ENCODE data around the gene TMEM131.

The TMEM131 gene

GRCh38 chr2:98020992-98021713, 25.4 kb upstream of the TMEM131 start:
- DNase-seq, result no peak

DNA sequence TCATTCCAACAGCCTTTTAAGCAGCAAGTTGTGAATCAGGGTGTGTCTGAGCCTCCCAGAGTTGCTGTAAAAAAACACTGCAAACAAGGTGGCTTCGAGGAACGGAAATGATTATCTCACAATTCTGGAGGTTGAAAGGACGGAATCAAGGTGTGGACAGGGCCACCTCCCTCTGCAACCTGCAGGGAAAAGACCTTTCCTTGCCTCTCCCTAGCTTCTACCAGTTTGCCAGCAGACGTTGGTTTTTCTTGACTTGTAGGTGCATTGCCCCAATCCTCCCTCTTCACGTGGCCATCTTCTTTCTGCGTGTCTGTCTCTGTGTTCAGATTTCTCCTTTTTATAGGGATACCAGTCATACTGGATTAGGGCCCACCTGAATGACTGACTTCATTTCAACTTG, 24.8 kb upstream of the TMEM131 start:
- DNase-seq, result no peak

DNA sequence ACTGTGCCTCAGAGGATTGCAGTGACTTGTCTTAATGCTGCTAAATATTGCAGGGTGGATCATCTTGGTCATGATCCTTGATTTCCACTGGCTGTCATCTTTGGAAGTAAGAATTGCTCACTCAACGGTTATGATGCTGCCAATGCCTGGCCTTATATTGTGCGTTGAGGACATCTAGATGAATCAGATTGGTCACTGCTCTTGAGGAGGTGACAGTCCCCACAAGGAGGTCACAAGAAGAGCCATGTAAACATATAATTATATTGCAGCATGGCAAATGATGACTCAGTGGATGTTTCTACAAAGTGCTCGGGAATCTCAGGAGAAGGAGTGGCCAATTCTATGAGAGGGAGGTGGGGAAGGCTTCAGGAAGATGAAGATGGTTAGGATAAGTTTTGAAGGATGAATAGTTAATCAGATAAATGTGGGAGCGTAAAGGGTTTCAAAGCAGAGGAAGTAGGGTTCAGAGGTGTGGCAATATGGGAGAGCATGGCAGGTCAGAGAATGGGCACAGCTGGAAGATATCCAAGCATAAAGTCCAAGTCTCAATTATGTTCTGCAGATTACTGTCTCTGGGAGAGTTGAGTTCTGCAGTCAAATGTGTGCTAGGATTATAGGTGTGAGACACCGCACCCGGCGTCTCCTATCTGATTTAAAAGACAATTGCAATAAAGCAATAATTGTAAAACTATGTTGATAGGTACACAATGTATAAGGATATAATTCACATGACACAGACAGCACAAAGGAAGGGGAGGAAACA, 21.3 kb upstream of the TMEM131 start:
- DNase-seq, result no peak

GRCh38 chr2:98015671-98016070, 19.9 kb upstream of the TMEM131 start:
- DNase-seq, result no peak

- DNase-seq, result no peak
These were observed 18.6 kb upstream of the TMEM131 start for GRCh38 chr2:98014379-98014778.

DNA sequence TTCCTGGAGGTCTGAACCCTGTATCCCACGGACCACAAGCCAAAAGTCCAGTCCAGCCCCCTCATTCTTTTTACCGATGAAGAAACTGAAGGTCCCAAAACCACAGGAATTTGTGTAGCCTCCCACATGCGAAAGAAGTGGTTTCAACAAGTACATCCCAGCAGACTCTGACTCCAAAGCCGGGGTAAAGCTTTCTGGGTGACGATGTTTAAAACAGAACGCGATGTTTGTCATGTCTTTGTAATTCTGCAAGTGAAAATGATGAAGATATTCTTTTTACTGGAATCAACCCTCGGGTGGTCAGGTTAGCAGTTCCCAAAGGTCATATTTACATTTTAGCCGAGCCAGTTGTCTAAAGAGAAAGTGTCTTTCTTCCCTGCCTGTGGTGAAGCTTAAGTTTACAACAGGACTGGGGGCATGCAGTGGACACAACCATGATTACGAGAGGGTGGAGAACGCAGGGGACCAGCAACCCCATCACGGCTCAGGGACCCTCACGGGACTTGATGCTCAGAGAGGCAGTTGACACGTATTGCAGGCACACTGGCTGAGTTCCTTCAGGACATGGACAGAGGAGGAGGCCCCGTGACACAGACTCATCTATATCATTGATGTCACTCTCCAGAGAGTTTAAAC, 17.8 kb upstream of the TMEM131 start:
- peak; percentile 36 for DNase-seq

GRCh38 chr2:98012561-98012991, 16.8 kb upstream of the TMEM131 start:
- DNase-seq, result peak; percentile 34

DNA sequence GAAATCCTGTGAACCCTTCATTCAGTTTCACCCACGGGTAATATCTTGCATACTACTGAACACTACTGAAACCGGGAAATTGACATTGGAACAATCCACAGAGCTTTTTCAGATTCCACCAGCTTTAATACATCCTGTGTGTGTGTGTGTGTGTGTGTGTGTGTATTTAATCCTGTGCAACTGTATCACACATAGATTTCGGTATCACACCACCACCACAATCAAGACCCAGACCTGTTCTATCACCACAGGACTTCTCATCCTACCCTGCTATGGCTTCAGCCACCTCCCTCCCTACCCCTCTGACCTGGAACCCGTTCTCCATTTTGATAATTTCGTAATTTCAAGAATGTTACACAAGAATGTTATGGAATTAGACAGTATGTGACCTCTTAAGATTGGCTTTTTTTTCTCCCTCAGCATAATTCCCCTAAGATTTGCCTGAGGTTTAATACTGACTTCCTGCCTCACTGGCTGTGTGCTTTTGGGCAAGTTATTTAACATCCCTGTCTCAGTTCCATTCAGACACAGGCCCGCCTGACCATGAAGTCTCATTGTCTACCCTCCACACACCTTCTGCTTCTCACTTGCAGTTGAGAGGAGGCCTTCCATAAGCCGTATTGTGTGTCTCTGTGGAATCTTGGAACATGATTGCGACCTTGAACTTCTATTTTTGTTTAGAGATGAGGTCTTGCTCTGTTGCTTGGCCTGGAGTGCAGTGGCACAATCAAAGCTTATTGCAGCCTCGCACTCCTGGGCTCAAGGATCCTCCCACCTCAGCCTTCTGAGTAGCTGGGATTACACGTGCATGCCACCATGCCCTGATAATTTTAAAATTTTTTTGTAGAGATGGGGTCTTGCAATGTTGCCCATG, 14.4 kb upstream of the TMEM131 start:
- DNase-seq, result no peak

DNA sequence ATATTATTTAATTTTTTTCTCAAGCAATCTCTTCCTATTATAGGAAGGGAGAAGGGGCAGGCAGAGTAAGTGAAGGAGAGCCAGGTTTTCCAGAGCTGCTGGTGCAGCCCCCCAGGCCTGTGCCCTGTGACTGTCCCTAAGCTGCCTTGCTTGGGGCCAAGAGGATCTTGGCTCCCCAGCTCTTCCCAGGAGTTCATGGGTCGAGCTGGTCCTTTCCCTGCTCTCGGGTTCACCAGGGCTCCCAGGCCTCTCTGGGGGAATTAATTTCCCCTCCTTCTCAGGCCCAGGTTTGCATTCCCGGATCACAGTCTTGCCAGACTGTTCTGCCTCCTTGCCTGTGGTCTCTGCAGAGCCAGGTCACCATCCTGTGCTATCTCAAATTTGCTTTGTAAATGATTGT, 12.7 kb upstream of the TMEM131 start:
- DNase-seq, result no peak

DNA sequence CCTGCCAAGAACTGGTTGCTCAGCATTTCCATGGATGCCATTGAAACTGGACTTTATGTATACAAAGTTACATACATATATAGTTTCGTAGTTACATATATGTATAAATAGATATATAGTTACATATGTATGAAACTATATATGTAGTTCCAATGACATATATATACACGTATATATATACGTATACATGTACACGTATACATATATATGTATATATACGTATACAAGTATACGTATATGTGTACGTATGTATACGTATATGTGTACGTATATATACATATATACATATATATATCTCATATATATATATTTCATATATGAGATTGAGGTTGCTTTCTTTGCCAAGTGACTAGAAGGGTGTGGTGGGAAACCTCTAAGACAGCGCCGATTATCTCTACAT, 10.6 kb upstream of the TMEM131 start:
- no peak for DNase-seq

- no peak for DNase-seq
These were observed 8.9 kb upstream of the TMEM131 start for GRCh38 chr2:98004613-98005012.

DNA sequence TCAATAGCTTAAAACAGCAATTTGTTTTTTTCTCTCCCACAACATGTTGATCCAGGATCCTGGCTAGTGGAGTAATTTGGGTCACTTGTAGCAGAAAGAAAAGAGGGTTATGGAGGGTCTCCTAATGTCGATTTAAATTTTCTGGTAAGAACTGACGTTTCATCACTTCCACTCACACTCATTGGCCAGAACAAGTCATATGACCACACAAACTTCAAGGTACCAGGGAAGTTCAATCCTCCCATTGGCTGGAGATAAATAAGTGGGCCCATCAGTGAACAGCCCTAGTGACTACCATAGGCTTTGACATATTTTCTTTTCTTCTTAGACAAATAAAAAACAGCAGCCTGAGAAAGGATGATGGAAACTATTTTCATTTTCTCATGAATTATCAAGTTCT, 8.3 kb upstream of the TMEM131 start:
- DNase-seq, result no peak

DNA sequence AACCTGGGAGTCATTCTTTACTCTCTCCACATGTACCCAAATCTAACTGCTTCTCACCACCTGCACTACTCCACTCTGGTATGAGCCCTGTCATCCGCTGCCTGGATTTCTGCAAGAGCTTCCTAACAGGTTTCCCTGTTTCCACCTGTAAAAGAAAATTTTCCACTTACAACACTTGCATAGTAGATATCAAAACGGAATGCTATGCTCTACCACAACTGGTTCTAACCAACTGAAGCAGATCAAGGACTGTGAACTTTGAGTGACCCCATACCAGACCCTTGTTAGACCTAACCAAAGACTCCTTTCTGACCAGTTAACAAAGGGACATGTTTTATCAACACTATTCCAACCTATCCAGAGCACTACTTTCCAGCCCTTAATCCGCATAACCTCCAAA, 3.8 kb upstream of the TMEM131 start:
- no peak for DNase-seq

DNA sequence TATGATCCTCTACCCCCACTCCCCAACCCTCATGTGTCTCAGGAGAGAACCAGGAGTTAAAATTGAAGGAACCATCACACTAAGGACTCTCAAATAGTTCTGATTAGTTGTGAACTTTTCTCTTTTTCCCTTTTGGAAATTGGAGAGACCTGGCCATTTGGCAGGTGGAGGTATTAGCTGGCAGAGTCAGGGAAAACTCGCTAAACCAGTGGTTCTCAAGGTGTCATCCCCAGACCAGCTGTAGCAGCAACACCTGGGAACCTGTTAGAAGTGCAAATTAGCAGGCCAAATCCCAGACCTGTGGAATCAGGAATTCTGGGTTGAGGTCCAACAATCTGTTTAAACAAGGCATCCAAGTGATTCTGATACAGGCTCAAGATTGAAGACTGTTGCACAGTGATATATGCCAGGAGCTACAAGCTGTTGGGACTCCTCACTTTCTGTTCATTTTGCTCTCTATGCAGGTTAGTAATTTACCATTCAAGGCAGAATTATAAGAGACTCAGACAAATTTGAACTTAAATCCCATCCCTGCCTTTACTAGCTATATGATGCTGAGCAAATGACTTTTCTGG, 2.8 kb upstream of the TMEM131 start:
- no peak for DNase-seq

DNA sequence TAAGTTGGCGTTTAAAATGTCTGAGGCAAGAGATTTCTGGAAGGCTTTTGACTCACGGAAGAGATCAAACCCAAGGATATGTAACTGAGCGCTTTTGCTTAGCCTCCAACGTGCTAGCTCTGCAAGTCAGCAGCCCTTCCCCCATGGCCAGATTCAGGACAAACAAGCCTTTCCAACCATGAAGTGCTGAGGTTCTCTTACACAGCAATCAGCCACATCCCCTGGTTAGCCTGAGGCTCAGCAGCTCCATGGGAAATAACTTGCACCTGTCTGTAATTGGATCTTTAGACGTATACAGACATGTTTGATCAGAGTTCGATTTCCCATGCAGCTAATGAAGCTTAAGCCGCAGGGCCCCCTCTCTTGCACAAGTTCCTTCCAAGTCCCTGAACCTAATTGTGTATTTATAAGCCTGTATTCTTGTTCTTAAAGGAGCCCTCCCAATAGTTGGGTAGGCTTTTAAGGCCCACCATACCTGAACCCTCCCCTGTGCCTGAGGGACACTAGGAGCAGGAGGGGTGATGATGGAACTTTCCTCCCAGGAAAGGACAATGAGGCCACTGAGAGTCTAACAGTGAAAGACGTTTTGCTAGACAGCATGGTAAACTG, 2.1 kb upstream of the TMEM131 start:
- DNase-seq, result no peak

DNA sequence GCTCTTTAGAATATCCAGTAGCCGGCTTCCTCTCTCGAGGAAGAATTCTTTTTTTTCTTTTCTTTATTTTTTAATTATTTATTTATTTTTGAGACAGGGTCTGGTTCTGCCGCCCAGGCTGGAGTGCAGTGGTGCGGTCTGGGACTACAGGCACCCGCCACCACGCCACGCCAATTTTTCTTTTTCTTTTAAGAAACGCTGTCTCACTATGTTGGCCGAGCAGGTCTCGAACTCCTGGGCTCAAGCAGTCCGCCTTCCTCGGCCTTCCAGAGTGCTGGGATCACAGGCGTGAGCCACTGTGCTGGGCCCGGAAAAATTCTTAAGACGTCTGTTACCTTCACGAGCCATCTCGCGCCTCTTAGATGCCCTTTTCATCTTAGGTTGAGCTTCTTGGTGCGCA, 931 bp upstream of the TMEM131 start:
- DNase-seq, result no peak

DNA sequence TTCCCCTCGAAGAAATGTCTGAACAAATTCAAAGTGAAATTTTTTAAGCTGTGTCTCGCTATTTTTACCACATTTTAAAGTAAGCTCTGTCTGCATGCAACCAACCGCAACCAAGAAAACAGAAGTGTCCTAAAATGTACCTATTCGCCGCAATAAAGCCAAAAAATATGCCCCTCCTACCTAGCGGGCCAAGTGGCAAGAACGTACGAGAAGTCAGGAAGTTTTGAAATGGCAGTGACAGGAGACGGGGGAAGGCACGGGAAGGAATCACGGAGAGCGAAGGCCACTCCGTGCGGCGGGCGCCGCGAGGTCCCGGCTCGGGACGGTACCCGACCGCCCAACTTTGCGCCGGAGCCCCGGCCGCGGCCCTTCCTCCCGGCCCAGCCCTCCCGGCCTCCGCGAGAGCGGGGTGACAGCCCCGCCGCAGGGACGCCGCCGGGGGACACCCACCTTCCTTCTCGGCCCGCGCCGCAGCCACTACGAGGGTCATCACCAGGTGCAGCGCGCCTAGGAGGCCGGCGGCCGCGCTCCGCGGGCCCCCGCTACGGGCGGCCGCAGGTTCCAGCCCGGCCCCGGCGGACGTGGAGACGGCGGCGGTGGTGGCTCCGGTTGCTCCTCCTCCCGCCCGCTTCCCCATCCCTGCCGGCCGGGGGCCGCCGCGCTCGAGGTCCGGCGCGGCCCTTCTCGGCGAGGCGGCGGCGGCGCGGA, 568 bp downstream of the TMEM131 start:
- peak; percentile 68 for DNase-seq

DNA sequence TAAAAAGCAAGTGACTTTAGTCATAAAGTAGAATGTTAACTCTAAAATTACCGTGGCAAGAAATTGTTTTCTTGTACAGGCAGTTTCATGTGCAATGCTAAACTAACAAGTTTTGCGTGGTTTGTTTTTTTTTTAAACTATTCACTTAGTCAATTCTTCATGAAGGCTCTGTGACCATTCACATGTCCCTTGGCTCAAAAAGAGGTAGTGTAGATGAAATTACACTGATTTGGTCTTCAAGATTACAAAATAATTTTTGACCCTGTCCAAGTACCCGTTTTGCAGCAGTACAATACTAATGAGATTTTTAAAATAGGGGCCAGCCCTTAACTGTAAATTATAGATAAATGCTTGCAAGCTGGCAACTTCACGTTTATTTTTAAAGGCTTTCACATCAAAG, 1.3 kb downstream of the TMEM131 start:
- DNase-seq, result no peak

- no peak for DNase-seq
These were observed 1.8 kb downstream of the TMEM131 start for GRCh38 chr2:97993926-97994325.

- no peak for DNase-seq
These were observed 2.6 kb downstream of the TMEM131 start for GRCh38 chr2:97992836-97993825.
